ENCODE data around the gene PMS2.

DNA sequence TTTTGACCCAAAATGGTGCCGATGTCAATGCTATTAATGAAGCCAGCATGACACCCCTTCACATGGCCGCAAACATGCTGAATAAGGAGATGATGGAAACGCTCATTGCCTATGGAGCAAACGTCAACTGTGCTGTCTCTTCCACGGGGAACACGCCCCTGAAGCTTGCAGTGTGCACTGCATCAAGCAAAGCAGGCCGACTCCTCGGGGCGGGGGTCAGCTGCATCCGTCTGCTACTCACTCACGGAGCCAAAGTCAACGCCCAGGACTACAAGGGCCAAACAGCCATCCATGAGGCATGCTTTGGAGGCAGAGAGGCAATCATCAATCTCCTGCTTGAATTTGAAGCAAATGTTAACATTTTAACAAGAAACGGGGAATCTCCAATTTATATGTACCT, 26.8 kb upstream of the PMS2 start:
- TF ChIP-seq, protein P1, sequence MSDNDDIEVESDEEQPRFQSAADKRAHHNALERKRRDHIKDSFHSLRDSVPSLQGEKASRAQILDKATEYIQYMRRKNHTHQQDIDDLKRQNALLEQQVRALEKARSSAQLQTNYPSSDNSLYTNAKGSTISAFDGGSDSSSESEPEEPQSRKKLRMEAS (IDR thresholded peaks at IDR 0.05) = no peak
- TF ChIP-seq, protein P2, sequence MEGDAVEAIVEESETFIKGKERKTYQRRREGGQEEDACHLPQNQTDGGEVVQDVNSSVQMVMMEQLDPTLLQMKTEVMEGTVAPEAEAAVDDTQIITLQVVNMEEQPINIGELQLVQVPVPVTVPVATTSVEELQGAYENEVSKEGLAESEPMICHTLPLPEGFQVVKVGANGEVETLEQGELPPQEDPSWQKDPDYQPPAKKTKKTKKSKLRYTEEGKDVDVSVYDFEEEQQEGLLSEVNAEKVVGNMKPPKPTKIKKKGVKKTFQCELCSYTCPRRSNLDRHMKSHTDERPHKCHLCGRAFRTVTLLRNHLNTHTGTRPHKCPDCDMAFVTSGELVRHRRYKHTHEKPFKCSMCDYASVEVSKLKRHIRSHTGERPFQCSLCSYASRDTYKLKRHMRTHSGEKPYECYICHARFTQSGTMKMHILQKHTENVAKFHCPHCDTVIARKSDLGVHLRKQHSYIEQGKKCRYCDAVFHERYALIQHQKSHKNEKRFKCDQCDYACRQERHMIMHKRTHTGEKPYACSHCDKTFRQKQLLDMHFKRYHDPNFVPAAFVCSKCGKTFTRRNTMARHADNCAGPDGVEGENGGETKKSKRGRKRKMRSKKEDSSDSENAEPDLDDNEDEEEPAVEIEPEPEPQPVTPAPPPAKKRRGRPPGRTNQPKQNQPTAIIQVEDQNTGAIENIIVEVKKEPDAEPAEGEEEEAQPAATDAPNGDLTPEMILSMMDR (IDR thresholded peaks at IDR 0.05 in 2 of 3, conservative IDR thresholded peaks at IDR 0.05 in 1 of 3; ENCODE audit: borderline replicate concordance in 1 of 3, insufficient read depth in 1 of 3, low read depth in 2 of 3, low read length in 2 of 3) = no peak
- TF ChIP-seq, protein P3, sequence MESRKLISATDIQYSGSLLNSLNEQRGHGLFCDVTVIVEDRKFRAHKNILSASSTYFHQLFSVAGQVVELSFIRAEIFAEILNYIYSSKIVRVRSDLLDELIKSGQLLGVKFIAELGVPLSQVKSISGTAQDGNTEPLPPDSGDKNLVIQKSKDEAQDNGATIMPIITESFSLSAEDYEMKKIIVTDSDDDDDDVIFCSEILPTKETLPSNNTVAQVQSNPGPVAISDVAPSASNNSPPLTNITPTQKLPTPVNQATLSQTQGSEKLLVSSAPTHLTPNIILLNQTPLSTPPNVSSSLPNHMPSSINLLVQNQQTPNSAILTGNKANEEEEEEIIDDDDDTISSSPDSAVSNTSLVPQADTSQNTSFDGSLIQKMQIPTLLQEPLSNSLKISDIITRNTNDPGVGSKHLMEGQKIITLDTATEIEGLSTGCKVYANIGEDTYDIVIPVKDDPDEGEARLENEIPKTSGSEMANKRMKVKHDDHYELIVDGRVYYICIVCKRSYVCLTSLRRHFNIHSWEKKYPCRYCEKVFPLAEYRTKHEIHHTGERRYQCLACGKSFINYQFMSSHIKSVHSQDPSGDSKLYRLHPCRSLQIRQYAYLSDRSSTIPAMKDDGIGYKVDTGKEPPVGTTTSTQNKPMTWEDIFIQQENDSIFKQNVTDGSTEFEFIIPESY (IDR thresholded peaks at IDR 0.05; ENCODE audit: extremely low read depth, insufficient replicate concordance, low read length) = no peak
- TF ChIP-seq, protein P4, sequence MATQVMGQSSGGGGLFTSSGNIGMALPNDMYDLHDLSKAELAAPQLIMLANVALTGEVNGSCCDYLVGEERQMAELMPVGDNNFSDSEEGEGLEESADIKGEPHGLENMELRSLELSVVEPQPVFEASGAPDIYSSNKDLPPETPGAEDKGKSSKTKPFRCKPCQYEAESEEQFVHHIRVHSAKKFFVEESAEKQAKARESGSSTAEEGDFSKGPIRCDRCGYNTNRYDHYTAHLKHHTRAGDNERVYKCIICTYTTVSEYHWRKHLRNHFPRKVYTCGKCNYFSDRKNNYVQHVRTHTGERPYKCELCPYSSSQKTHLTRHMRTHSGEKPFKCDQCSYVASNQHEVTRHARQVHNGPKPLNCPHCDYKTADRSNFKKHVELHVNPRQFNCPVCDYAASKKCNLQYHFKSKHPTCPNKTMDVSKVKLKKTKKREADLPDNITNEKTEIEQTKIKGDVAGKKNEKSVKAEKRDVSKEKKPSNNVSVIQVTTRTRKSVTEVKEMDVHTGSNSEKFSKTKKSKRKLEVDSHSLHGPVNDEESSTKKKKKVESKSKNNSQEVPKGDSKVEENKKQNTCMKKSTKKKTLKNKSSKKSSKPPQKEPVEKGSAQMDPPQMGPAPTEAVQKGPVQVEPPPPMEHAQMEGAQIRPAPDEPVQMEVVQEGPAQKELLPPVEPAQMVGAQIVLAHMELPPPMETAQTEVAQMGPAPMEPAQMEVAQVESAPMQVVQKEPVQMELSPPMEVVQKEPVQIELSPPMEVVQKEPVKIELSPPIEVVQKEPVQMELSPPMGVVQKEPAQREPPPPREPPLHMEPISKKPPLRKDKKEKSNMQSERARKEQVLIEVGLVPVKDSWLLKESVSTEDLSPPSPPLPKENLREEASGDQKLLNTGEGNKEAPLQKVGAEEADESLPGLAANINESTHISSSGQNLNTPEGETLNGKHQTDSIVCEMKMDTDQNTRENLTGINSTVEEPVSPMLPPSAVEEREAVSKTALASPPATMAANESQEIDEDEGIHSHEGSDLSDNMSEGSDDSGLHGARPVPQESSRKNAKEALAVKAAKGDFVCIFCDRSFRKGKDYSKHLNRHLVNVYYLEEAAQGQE (IDR thresholded peaks at IDR 0.05; ENCODE audit: low read depth) = no peak
- TF ChIP-seq POLR2A (IDR thresholded peaks at IDR 0.05; ENCODE audit: borderline replicate concordance, extremely low read depth, insufficient read depth, insufficient read length) (no peak), SP1 (IDR thresholded peaks at IDR 0.05; ENCODE audit: low read depth) (no peak), YY1 (IDR thresholded peaks at IDR 0.05; ENCODE audit: extremely low read depth, insufficient replicate concordance, low read depth, low read length) (no peak)
